ENCODE measurements around the gene RAP1GAP2.

RAP1GAP2 gene

DNA sequence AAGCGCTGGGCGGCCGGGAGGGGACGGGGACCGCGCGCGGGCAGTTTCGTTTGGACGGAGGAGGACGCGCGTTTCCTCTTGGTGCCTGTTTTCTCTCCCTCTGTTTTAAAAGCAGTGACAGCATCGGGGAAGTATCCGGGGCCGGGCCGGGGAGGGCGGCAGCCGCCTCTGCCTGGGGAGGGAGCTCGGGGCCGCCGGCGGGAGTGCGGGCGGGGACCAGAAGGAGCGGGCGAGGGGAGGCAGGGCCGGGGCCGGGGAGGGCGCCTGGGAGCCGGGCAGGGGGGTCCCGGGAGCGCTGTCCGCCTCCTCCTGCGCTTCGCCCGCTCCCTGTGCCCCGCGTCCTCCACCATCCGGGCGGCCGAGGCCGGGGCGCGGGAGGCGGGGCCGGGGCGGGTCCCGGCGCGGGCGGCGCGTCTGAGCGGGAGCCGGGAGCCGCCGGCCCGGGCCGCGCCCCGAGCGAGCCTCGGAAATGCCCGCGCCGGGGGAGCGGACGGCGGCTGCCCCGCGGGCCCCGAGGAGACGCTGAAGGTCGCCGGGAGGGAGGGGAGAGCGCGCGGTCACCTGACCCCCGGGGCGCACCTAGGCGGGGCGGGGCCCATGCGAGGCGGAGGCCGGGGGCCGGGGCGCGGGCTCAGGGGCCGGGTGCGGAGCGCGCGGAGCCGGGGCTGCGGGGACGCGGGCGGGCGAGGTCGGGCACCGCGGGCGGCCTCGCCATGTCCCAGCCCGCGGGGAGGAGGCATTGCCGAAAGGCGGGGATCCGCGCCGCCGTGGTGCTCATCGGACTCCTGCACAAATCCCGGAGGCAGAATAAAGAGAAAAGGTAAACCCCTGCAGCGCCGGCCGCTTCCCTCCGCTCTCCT lies 57.3 kb downstream of the RAP1GAP2 start:
- Histone ChIP-seq H3K9ac (ENCODE audit: low read depth, low read length) (no peak overlapping the region), H4K20me1 (ENCODE audit: insufficient read depth, low read length) (peaks cover 23% of the 10 kb centered on the region), H2AFZ (ENCODE audit: low read depth, low read length) (no peak overlapping the region), H3K4me1 (ENCODE audit: insufficient read depth, low read length) (peaks cover 22% of the 10 kb centered on the region), H3K9me3 (ENCODE audit: insufficient read depth, low read length, severe bottlenecking) (no peaks in the 10 kb centered on the region), H3K4me3 (ENCODE audit: low read depth in 1 of 2, low read length in 2 of 2) (peak overlapping the region in 1 of 2 experiments; percentile 19; a peak in 2 of 4 replicates), H3K36me3 (ENCODE audit: insufficient read depth, low read length) (no peaks in the 10 kb centered on the region), H3K27me3 (ENCODE audit: insufficient read depth, low read length, poor library complexity) (peaks cover 62% of the 10 kb centered on the region), H3K4me2 (ENCODE audit: insufficient read depth, low read length) (peak overlapping the region; percentile 50), H3K27ac (ENCODE audit: low read length) (no peak overlapping the region), H3K79me2 (ENCODE audit: insufficient read depth, low read length) (no peaks in the 10 kb centered on the region)
- DNase-seq (no peak), ATAC-seq (ENCODE audit: insufficient read depth, low read depth) (peak; percentile 27; the same call in 1 of the 3 replicates)
- TF ChIP-seq, protein P1, sequence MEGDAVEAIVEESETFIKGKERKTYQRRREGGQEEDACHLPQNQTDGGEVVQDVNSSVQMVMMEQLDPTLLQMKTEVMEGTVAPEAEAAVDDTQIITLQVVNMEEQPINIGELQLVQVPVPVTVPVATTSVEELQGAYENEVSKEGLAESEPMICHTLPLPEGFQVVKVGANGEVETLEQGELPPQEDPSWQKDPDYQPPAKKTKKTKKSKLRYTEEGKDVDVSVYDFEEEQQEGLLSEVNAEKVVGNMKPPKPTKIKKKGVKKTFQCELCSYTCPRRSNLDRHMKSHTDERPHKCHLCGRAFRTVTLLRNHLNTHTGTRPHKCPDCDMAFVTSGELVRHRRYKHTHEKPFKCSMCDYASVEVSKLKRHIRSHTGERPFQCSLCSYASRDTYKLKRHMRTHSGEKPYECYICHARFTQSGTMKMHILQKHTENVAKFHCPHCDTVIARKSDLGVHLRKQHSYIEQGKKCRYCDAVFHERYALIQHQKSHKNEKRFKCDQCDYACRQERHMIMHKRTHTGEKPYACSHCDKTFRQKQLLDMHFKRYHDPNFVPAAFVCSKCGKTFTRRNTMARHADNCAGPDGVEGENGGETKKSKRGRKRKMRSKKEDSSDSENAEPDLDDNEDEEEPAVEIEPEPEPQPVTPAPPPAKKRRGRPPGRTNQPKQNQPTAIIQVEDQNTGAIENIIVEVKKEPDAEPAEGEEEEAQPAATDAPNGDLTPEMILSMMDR (IDR thresholded peaks at IDR 0.05; ENCODE audit: borderline replicate concordance, extremely low read depth, low read length, poor library complexity, severe bottlenecking): no peak
- TF ChIP-seq EZH2 (IDR thresholded peaks at IDR 0.05; ENCODE audit: borderline replicate concordance, low read depth, low read length, severe bottlenecking): no peak

DNA sequence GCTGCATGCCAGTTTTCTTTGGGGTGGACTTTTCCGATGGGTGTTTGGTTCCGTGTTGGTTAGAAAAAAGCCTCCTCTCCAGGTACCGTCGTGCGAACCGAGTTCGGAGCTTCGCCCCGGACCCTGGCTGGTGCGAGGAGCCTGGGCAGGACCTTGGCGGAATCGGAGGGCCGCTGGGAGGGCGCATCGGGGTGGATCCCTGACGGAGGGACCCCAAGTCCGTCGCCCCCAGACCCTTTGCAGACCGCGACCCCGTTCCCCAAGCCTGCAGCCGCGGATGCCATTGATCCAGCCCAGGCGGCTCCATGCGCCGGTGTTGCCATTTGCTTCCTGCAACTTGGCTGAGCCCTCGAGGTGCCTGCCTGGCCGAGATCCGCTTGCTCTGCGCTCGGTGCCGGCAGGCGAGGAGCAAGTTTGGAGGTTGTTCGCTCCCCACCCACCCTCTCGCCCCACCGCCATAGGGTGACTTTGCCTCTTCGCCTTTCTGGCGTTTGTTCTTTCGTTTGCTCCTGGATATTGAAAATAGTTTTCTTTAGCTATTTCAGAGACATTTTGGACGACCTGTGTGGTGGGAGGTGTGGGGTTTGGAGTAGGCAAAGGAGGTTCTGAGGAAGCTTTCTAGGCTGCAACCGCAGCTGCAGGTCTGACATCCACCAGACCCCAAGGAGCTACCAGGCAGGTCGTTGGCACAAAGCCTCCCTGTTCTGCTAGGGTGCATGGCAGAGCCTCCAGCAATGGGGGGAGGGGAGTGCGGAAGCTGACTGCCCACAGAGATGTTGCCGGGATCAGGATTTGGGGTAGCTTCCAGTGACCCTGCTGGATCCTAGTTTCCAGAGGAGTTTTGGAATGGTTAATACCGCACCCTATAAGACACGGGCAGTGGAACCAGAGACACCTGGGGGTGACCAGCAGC lies 58.2 kb downstream of the RAP1GAP2 start:
- H3K4me2 ChIP-seq (ENCODE audit: insufficient read depth, low read length): peak overlapping the region; percentile 50
- H3K9me3 ChIP-seq (ENCODE audit: insufficient read depth, low read length, severe bottlenecking): no peaks in the 10 kb centered on the region
- no peak overlapping the region for H3K9ac ChIP-seq (ENCODE audit: low read depth, low read length)
- H3K4me3 ChIP-seq (ENCODE audit: low read depth in 1 of 2, low read length in 2 of 2): peak overlapping the region in 1 of 2 experiments; percentile 19; a peak in 2 of 4 replicates
- ATAC-seq (ENCODE audit: insufficient read depth, low read depth): 0 out of 3 replicates have a peak, but pooled peaks have one; percentile 28
- peak; percentile 99 for TF ChIP-seq EZH2 (IDR thresholded peaks at IDR 0.05; ENCODE audit: borderline replicate concordance, low read depth, low read length, severe bottlenecking)
- TF ChIP-seq, protein P1 (IDR thresholded peaks at IDR 0.05; ENCODE audit: borderline replicate concordance, extremely low read depth, low read length, poor library complexity, severe bottlenecking): no peak
- H4K20me1 ChIP-seq (ENCODE audit: insufficient read depth, low read length): peaks cover 20% of the 10 kb centered on the region
- H3K79me2 ChIP-seq (ENCODE audit: insufficient read depth, low read length): no peaks in the 10 kb centered on the region
- peaks cover 62% of the 10 kb centered on the region for H3K27me3 ChIP-seq (ENCODE audit: insufficient read depth, low read length, poor library complexity)
- H2AFZ ChIP-seq (ENCODE audit: low read depth, low read length): no peak overlapping the region
- no peak overlapping the region for H3K27ac ChIP-seq (ENCODE audit: low read length)
- H3K36me3 ChIP-seq (ENCODE audit: insufficient read depth, low read length): no peaks in the 10 kb centered on the region
- no peak for DNase-seq
- H3K4me1 ChIP-seq (ENCODE audit: insufficient read depth, low read length): peaks cover 18% of the 10 kb centered on the region

DNA sequence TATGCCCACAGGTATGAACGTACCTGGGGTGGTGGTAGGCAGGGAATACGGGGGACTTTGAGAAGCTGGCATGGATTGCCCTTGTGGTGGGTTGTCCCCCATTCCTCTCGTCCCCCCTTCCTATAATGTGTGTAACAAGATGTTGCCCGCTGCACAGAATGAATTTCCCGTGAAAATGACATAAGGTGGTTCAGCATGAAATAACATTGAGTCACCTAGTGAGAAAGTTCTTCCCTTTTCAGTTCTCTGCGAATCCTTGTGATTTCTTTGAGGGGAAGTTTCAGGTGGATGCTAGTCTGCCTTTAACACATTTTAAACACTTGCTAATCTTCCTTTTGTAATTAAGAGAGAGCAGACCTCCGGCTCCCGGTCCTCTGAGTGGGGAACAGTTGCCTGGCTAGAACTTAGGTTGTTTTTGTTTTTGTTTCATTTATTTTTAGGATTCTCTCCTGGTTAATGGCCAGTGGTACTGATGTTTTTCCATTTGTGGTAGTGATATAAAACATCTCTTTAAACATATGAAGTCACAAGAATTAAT lies 58.9 kb downstream of the RAP1GAP2 start:
- Histone ChIP-seq H3K27ac (ENCODE audit: low read length) (no peak overlapping the region), H3K27me3 (ENCODE audit: insufficient read depth, low read length, poor library complexity) (peaks cover 62% of the 10 kb centered on the region), H3K4me2 (ENCODE audit: insufficient read depth, low read length) (no peak overlapping the region), H3K79me2 (ENCODE audit: insufficient read depth, low read length) (no peaks in the 10 kb centered on the region), H3K4me3 (ENCODE audit: low read depth in 1 of 2, low read length in 2 of 2) (no peak overlapping the region), H3K9me3 (ENCODE audit: insufficient read depth, low read length, severe bottlenecking) (no peaks in the 10 kb centered on the region), H3K36me3 (ENCODE audit: insufficient read depth, low read length) (no peaks in the 10 kb centered on the region), H3K4me1 (ENCODE audit: insufficient read depth, low read length) (peaks cover 18% of the 10 kb centered on the region), H3K9ac (ENCODE audit: low read depth, low read length) (no peak overlapping the region), H2AFZ (ENCODE audit: low read depth, low read length) (no peak overlapping the region), H4K20me1 (ENCODE audit: insufficient read depth, low read length) (peaks cover 20% of the 10 kb centered on the region)
- TF ChIP-seq, protein P1 (IDR thresholded peaks at IDR 0.05; ENCODE audit: borderline replicate concordance, extremely low read depth, low read length, poor library complexity, severe bottlenecking): no peak
- peak; percentile 81 for TF ChIP-seq EZH2 (IDR thresholded peaks at IDR 0.05; ENCODE audit: borderline replicate concordance, low read depth, low read length, severe bottlenecking)
- ATAC-seq (ENCODE audit: insufficient read depth, low read depth): no peak
- no peak for DNase-seq

Data from DND-41 (cell line).